OCI-LY7 (cell line): ENCODE results near the gene ODF4. TPM values are rescaled to one million over a fixed set of nuclear protein-coding genes. Genes with fewer than 3 reads are reported as not detected.

ENCODE experiments used
- BruUV-seq: library from RNA; stranded (reverse); fragments of 400-500 nt; replicated peaks from 2 replicates; lab custom pipeline; 2021; lab: Mats Ljungman, UMichigan
- CTCF ChIA-PET: fragments of 300-600 bp; sonication (Branson Sonifier 250); formaldehyde crosslinking; loops from one replicate; lab custom pipeline; 2022; ENCODE audit warnings: antibody characterized with exemption; ENCODE audit not compliant: unreplicated experiment; lab: Charles Lee
- POLR2A ChIA-PET: fragments of 300-600 bp; sonication (Branson Sonifier 250); formaldehyde crosslinking; loops from one replicate; lab custom pipeline; 2022; ENCODE audit warnings: antibody characterized with exemption; lab: Charles Lee
- DNase-seq: peaks from one replicate; pipeline ENCODE4 v3.0.0-alpha.2; 2015; ENCODE audit warnings: low spot score
- H2AFZ ChIP-seq: fragments of 200-600 bp; sonication (generic), shearing (Covaris generic); 2 replicates; pipeline ENCODE4 v1.6.1; 2014; ENCODE audit warnings: mild to moderate bottlenecking, antibody characterized with exemption, low read length, moderate library complexity
- H3K27ac ChIP-seq: fragments of 200-600 bp; sonication (generic); 2 replicates; pipeline ENCODE4 v1.5.1; 2014; ENCODE audit warnings: mixed run types, low read depth, mild to moderate bottlenecking, moderate library complexity, low read length, inconsistent platforms; ENCODE audit not compliant: poor library complexity, severe bottlenecking
- H3K36me3 ChIP-seq: fragments of 200-600 bp; sonication (generic); 2 replicates; pipeline ENCODE4 v1.6.1; 2014; ENCODE audit warnings: mild to moderate bottlenecking, antibody characterized with exemption, low read length, moderate library complexity, mixed read lengths; ENCODE audit not compliant: insufficient read depth
- H3K4me1 ChIP-seq: fragments of 200-600 bp; sonication (generic); 2 replicates; pipeline ENCODE4 v1.5.1; 2014; ENCODE audit warnings: mild to moderate bottlenecking, low read length; ENCODE audit not compliant: insufficient read depth, poor library complexity, severe bottlenecking
- H3K4me2 ChIP-seq: fragments of 200-600 bp; sonication (generic); 2 replicates; pipeline ENCODE4 v1.6.1; 2014; ENCODE audit warnings: mild to moderate bottlenecking, low read length
- H3K4me3 ChIP-seq: fragments of 200-600 bp; sonication (generic); 2 replicates; pipeline ENCODE4 v1.5.1; 2014; ENCODE audit warnings: mild to moderate bottlenecking, low read depth, low read length; ENCODE audit not compliant: poor library complexity, severe bottlenecking
- H3K79me2 ChIP-seq: fragments of 200-600 bp; sonication (generic); 2 replicates; pipeline ENCODE4 v1.6.1; 2016; ENCODE audit warnings: low read depth, mild to moderate bottlenecking, low read length, moderate library complexity, mixed read lengths; ENCODE audit not compliant: insufficient read depth
- H3K9me2 ChIP-seq: fragments of 200-600 bp; sonication (generic); 2 replicates; pipeline ENCODE4 v1.6.1; 2016; ENCODE audit warnings: mild to moderate bottlenecking, low read length, mixed read lengths; ENCODE audit not compliant: insufficient read depth
- H3K9me3 ChIP-seq: fragments of 200-600 bp; sonication (generic); 2 replicates; pipeline ENCODE4 v1.6.1; 2014; ENCODE audit warnings: mild to moderate bottlenecking, mixed run types, low read length, mixed read lengths
- H4K20me1 ChIP-seq: fragments of 200-600 bp; sonication (generic); 2 replicates; pipeline ENCODE4 v1.6.1; 2014; ENCODE audit warnings: mild to moderate bottlenecking, antibody characterized with exemption, low read length, moderate library complexity, mixed read lengths; ENCODE audit not compliant: insufficient read depth
- EZH2phosphoT487 ChIP-seq: fragments of 200-600 bp; sonication (generic); IDR thresholded peaks from 2 replicates; pipeline ENCODE4 v1.6.1; 2018; ENCODE audit warnings: low read depth, borderline replicate concordance, mild to moderate bottlenecking, mixed run types, antibody characterized with exemption, low read length, moderate library complexity, mixed read lengths
- intact Hi-C: fragments of 100-400 bp; cut with micrococcal nuclease; formaldehyde crosslinking; loops from one replicate; pipeline ENCODE4 v1.10.0; 2022; ENCODE audit not compliant: unreplicated experiment
- total RNA-seq, 2 experiments: library from RNA; depleted of rRNA in 1 of 2; stranded (reverse); fragments of >200 nt in 1 of 2; shearing (Covaris generic) in 1 of 2; gene quantifications; 2 replicates each; pipeline ENCODE4 v1.2.3, GENCODE V29; 2014 to 2022
- TF ChIP-seq, protein P1 (sequence below): fragments of 200-600 bp; sonication (generic); conservative IDR thresholded peaks from 2 replicates; pipeline ENCODE4 v1.5.1; 2014; ENCODE audit warnings: mild to moderate bottlenecking, antibody characterized with exemption, low read length, moderate library complexity, mixed read lengths

ODF4 gene
- total RNA-seq, 2 experiments from 2014 or later = not detected

DNA sequence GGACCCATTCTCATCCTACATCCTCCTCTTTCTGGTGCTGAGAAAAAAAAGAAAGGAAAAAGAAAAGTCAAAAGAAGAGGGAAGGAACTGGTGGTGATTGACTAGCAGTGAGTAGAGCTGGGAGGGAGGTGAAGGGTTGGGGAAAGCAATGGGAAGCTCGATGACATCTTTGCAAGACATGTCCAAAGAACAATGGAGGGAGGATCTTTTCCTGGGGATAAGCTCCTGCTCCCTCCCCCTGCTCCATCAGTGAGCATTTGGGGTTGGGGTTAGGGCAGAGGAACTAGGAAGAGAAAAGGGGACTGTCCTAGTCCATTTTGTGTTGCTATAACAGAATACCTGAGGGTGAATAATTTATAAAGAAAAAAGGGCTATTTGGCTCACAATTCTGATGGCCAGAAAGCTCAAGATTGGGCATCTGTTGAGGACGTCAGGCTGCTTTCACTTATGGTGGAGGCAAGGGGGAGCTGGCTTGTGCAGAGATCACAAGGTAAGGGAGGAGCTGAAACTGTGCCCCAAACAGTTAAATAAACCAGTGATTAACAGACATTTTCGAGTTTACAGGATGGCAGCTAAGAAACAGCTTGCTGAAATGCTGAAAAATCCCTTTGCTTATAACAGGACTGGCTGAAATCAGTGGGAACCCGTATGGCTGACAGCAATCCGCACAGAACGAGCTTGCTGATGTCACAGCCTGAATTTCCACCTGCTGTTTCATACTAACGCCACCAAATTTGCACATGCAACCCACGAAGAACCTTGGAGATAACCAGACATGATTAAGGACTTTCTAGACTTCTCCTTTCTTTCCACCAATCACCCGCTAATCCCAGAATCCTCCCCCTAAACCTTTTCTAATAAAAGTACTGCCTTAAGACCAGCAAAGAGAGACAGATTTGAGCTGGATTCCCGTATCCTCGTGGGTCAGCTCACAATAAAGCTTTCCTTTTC lies 1.6 kb upstream of the ODF4 start:
- Histone ChIP-seq H4K20me1 (no peaks in the 10 kb centered on the region), H3K4me1 (no peaks in the 10 kb centered on the region), H3K4me2 (no peak overlapping the region), H3K9me3 (no peaks in the 10 kb centered on the region), H3K9me2 (no peaks in the 10 kb centered on the region), H3K36me3 (no peaks in the 10 kb centered on the region), H3K79me2 (no peaks in the 10 kb centered on the region), H3K27ac (no peak overlapping the region), H2AFZ (no peak overlapping the region), H3K4me3 (no peak overlapping the region)
- BruUV-seq = no TSS peak
- no peak for DNase-seq
- TF ChIP-seq, protein P1, sequence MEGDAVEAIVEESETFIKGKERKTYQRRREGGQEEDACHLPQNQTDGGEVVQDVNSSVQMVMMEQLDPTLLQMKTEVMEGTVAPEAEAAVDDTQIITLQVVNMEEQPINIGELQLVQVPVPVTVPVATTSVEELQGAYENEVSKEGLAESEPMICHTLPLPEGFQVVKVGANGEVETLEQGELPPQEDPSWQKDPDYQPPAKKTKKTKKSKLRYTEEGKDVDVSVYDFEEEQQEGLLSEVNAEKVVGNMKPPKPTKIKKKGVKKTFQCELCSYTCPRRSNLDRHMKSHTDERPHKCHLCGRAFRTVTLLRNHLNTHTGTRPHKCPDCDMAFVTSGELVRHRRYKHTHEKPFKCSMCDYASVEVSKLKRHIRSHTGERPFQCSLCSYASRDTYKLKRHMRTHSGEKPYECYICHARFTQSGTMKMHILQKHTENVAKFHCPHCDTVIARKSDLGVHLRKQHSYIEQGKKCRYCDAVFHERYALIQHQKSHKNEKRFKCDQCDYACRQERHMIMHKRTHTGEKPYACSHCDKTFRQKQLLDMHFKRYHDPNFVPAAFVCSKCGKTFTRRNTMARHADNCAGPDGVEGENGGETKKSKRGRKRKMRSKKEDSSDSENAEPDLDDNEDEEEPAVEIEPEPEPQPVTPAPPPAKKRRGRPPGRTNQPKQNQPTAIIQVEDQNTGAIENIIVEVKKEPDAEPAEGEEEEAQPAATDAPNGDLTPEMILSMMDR = no peak
- intact Hi-C loops = no loop called here
- ChIA-PET POLR2A (interaction anchor here (0.7 to 1.1 kb wide), 5 partner anchors 8 to 311 kb away, joined by 3 to 4 read pairs (median 3); no protein-coding TSS in a partner anchor), CTCF (no interaction called here)

DNA sequence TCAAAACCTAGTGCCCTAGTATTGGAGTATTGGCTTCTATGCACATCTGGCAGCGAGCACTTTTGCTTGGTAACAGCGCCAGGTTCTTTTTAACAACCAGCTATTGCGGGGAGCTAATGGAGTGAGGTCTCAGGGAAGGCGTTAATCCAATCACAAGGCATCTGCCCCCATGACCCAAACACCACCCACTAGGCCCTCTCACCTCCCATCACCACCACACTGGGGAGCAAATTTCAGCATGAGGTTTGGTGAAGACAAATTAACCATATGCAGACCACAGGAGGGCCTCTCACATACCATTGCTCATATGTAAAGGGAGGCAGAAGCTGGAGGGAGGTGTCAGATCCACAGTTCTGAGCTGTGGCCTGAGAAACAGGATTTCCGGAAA lies 893 bp upstream of the ODF4 start:
- Histone ChIP-seq H3K4me3 (no peak overlapping the region), H3K9me3 (no peaks in the 10 kb centered on the region), H3K9me2 (no peaks in the 10 kb centered on the region), H3K4me1 (no peaks in the 10 kb centered on the region), H3K4me2 (no peak overlapping the region), H2AFZ (no peak overlapping the region), H3K79me2 (no peaks in the 10 kb centered on the region), H3K36me3 (no peaks in the 10 kb centered on the region), H4K20me1 (no peaks in the 10 kb centered on the region), H3K27ac (no peak overlapping the region)
- BruUV-seq = no TSS peak
- DNase-seq = no peak
- intact Hi-C loops = no loop called here
- ChIA-PET POLR2A (interaction anchor here (0.9 to 1.1 kb wide), 3 partner anchors 8 to 310 kb away, joined by 3 read pairs; no protein-coding TSS in a partner anchor), CTCF (no interaction called here)
- TF ChIP-seq, protein P1 = no peak

DNA sequence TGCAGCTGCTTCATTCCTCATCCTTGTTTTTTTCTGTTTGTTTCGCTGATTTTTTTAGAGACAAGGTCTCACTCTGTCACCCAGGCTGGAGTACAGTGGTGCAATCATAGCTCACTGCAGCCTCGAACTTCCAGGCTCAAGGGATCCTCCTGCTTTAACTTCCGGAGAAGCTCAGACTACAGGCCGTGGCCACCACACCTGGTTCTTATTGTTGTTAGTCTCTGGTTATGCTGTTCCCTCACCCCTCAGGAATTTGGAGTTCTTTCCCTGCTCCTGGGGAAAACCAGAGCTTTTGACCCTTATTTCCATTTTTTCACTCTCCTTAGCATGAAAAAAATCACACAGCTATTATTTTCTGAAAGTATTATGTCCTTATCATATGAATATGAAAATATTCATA lies 1.8 kb downstream of the ODF4 start:
- no peak for TF ChIP-seq EZH2phosphoT487
- TF ChIP-seq, protein P1 = no peak
- intact Hi-C loops = no loop called here
- Histone ChIP-seq H3K4me2 (no peak overlapping the region), H3K4me3 (no peak overlapping the region), H3K79me2 (no peaks in the 10 kb centered on the region), H3K4me1 (no peaks in the 10 kb centered on the region), H2AFZ (no peak overlapping the region), H3K9me3 (no peaks in the 10 kb centered on the region), H4K20me1 (no peaks in the 10 kb centered on the region), H3K9me2 (no peaks in the 10 kb centered on the region), H3K36me3 (no peaks in the 10 kb centered on the region), H3K27ac (no peak overlapping the region)
- BruUV-seq = no TSS peak
- ChIA-PET POLR2A (interaction anchor here (0.5 to 0.7 kb wide), 4 partner anchors 24 to 606 kb away, joined by 3 to 4 read pairs (median 4); no protein-coding TSS in a partner anchor), CTCF (no interaction called here)
- DNase-seq = no peak
